Loucy (cell line): Measurements from ENCODE around the gene FGF11.

ENCODE experiments used
- H2AFZ ChIP-seq: fragments of 200-600 bp; sonication (generic); 2 replicates; pipeline ENCODE4 v1.6.0; 2016; ENCODE audit warnings: antibody characterized with exemption, mild to moderate bottlenecking, low read length, moderate library complexity
- H3F3A ChIP-seq: fragments of 200-600 bp; 2 replicates; pipeline ENCODE4 v1.6.0; 2016; ENCODE audit warnings: antibody characterized with exemption, low read depth, mild to moderate bottlenecking
- H3K27me3 ChIP-seq: fragments of 200-600 bp; sonication (generic); 2 replicates; pipeline ENCODE4 v1.6.1; 2014; ENCODE audit warnings: low read length, mild to moderate bottlenecking; ENCODE audit not compliant: insufficient read depth, poor library complexity, severe bottlenecking
- H3K36me3 ChIP-seq: fragments of 200-600 bp; sonication (generic); 2 replicates; pipeline ENCODE4 v1.6.1; 2016; ENCODE audit warnings: low read length; ENCODE audit not compliant: insufficient read depth
- H3K4me1 ChIP-seq: fragments of 200-600 bp; sonication (generic); 2 replicates; pipeline ENCODE4 v1.5.1; 2014; ENCODE audit warnings: low read length, mild to moderate bottlenecking; ENCODE audit not compliant: insufficient read depth, poor library complexity, severe bottlenecking
- H3K4me2 ChIP-seq: fragments of 200-600 bp; sonication (generic); 2 replicates; pipeline ENCODE4 v1.6.0; 2014; ENCODE audit warnings: antibody characterized with exemption, low read length, low read depth, mild to moderate bottlenecking; ENCODE audit not compliant: poor library complexity, severe bottlenecking
- H3K4me3 ChIP-seq: fragments of 200-600 bp; sonication (generic); 2 replicates; pipeline ENCODE4 v1.5.1; 2014; ENCODE audit warnings: low read length, mild to moderate bottlenecking, mixed read lengths; ENCODE audit not compliant: poor library complexity, severe bottlenecking
- H3K79me2 ChIP-seq: fragments of 200-600 bp; sonication (generic); 2 replicates; pipeline ENCODE4 v1.6.1; 2014; ENCODE audit warnings: low read length; ENCODE audit not compliant: insufficient read depth
- H3K9ac ChIP-seq: fragments of 200-600 bp; sonication (generic); 2 replicates; pipeline ENCODE4 v1.6.0; 2014; ENCODE audit warnings: mild to moderate bottlenecking, low read depth, low read length, moderate library complexity; ENCODE audit not compliant: poor library complexity, severe bottlenecking
- H3K9me2 ChIP-seq: fragments of 200-600 bp; sonication (generic); replicated peaks from 2 replicates; pipeline ENCODE4 v1.6.1; 2016; ENCODE audit warnings: low read depth, low read length, mixed read lengths
- H3K9me3 ChIP-seq: fragments of 200-600 bp; sonication (generic); 2 replicates; pipeline ENCODE4 v1.6.1; 2014; ENCODE audit warnings: mild to moderate bottlenecking, antibody characterized with exemption, low read length, low read depth; ENCODE audit not compliant: insufficient read depth
- H4K20me1 ChIP-seq: fragments of 200-600 bp; sonication (generic); 2 replicates; pipeline ENCODE4 v1.6.0; 2014; ENCODE audit warnings: antibody characterized with exemption, low read length, mild to moderate bottlenecking; ENCODE audit not compliant: insufficient read depth, poor library complexity, severe bottlenecking
- EZH2phosphoT487 ChIP-seq: fragments of 200-600 bp; IDR thresholded peaks from 2 replicates; pipeline ENCODE4 v1.6.1; 2018; ENCODE audit warnings: antibody characterized with exemption, mild to moderate bottlenecking, moderate library complexity, borderline replicate concordance
- TF ChIP-seq, protein P1 (sequence below): fragments of 200-600 bp; sonication (generic); conservative IDR thresholded peaks from 2 replicates; pipeline ENCODE4 v1.5.1; 2014; ENCODE audit warnings: mild to moderate bottlenecking, antibody characterized with exemption, low read length

The FGF11 gene

DNA sequence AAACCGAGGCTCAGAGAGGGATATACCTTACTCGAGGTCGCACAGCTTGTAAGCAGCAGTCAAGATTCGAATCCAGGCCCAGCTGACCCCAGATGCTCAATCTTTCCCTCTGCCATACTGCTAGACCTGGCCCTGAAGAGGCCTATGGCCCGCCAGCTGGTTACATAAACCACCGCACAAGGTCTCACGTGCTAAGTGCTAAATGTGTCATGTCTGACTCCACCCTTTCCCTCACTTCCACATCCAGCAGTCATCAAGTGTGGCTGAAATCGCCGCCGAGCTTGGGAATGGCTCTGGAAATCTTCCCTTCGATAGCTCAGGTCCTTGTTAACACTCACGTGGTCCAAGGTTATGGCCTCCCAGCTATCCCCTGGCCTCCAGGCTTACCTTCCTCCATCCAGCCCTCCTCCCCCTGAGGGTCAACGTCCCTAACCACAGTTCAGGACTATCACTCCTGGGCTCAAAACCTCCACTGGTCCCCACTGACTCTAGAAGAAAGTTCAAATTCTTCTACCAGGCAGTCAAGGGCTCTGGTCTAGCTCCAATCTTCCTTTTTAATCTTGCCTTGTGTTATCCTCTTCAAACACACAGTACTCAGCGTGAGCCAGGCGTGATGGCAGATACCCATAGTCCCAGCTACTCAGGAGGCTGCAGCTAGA lies 36.6 kb downstream of the FGF11 start:
- peak overlapping the region; percentile 83 for H3K4me2 ChIP-seq
- no peaks in the 10 kb centered on the region for H3K9me3 ChIP-seq
- no peak for TF ChIP-seq EZH2phosphoT487
- TF ChIP-seq, protein P1, sequence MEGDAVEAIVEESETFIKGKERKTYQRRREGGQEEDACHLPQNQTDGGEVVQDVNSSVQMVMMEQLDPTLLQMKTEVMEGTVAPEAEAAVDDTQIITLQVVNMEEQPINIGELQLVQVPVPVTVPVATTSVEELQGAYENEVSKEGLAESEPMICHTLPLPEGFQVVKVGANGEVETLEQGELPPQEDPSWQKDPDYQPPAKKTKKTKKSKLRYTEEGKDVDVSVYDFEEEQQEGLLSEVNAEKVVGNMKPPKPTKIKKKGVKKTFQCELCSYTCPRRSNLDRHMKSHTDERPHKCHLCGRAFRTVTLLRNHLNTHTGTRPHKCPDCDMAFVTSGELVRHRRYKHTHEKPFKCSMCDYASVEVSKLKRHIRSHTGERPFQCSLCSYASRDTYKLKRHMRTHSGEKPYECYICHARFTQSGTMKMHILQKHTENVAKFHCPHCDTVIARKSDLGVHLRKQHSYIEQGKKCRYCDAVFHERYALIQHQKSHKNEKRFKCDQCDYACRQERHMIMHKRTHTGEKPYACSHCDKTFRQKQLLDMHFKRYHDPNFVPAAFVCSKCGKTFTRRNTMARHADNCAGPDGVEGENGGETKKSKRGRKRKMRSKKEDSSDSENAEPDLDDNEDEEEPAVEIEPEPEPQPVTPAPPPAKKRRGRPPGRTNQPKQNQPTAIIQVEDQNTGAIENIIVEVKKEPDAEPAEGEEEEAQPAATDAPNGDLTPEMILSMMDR: no peak
- H3K9ac ChIP-seq: peak overlapping the region; percentile 21
- peak overlapping the region; percentile 82 for H3K4me3 ChIP-seq
- H3K27me3 ChIP-seq: no peaks in the 10 kb centered on the region
- peaks cover 86% of the 10 kb centered on the region for H3K79me2 ChIP-seq
- H3K9me2 ChIP-seq: no peaks in the 10 kb centered on the region
- no peak overlapping the region for H2AFZ ChIP-seq
- no peaks in the 10 kb centered on the region for H3F3A ChIP-seq
- peaks cover 24% of the 10 kb centered on the region for H4K20me1 ChIP-seq
- peaks cover 45% of the 10 kb centered on the region for H3K4me1 ChIP-seq
- no peaks in the 10 kb centered on the region for H3K36me3 ChIP-seq

GRCh38 chr17:7476494-7476893 lies 37.2 kb downstream of the FGF11 start:
- Histone ChIP-seq H3K4me2 (peak overlapping the region; percentile 83), H2AFZ (no peak overlapping the region), H3K9me2 (no peaks in the 10 kb centered on the region), H3F3A (no peaks in the 10 kb centered on the region), H3K36me3 (no peaks in the 10 kb centered on the region), H3K4me1 (peaks cover 44% of the 10 kb centered on the region), H4K20me1 (peaks cover 24% of the 10 kb centered on the region), H3K4me3 (peak overlapping the region; percentile 82), H3K9ac (peak overlapping the region; percentile 21), H3K9me3 (no peaks in the 10 kb centered on the region), H3K79me2 (peaks cover 80% of the 10 kb centered on the region), H3K27me3 (no peaks in the 10 kb centered on the region)
- TF ChIP-seq, protein P1: no peak
- no peak for TF ChIP-seq EZH2phosphoT487

- no peaks in the 10 kb centered on the region for H3K36me3 ChIP-seq
- no peak overlapping the region for H2AFZ ChIP-seq
- H4K20me1 ChIP-seq: peaks cover 24% of the 10 kb centered on the region
- H3K9me2 ChIP-seq: no peaks in the 10 kb centered on the region
- H3K79me2 ChIP-seq: peaks cover 85% of the 10 kb centered on the region
- no peak for TF ChIP-seq EZH2phosphoT487
- TF ChIP-seq, protein P1: no peak
- no peaks in the 10 kb centered on the region for H3K9me3 ChIP-seq
- no peak overlapping the region for H3K9ac ChIP-seq
- H3K4me3 ChIP-seq: peak overlapping the region; percentile 82
- no peaks in the 10 kb centered on the region for H3K27me3 ChIP-seq
- H3K4me1 ChIP-seq: peaks cover 39% of the 10 kb centered on the region
- peak overlapping the region; percentile 83 for H3K4me2 ChIP-seq
- H3F3A ChIP-seq: no peaks in the 10 kb centered on the region
Observed at GRCh38 chr17:7476951-7477350, 37.6 kb downstream of the FGF11 start.
